ENCODE data around the gene CSNK1A1L.

GRCh38 chr13:37129866-37130265 lies 24.4 kb upstream of the CSNK1A1L start:
- no peak for TF ChIP-seq CTCF (conservative IDR thresholded peaks at IDR 0.05; ENCODE audit: low read length)
- TF ChIP-seq EZH2phosphoT487 (IDR thresholded peaks at IDR 0.05; ENCODE audit: borderline replicate concordance) = no peak
